ACHN (cell line): ENCODE results near the gene PLXDC1.
A peak's percentile ranks its signal among the peaks of the same experiment; 100 is the strongest.

ENCODE experiments used
- DNase-seq: peaks from one replicate; pipeline ENCODE4 v3.0.0-alpha.2; 2015
- in situ Hi-C: cut with HindIII; loops from 2 replicates; pipeline ENCODE4 v1.10.0; 2017; ENCODE audit warnings: low sequenced_read_pairs, low pct_ligation_motif_present, low pct_unique_long_range_greater_than_20kb

The PLXDC1 gene

GRCh38 chr17:39151150-39151942, at the start of gene PLXDC1:
Gene PLXDC1 (minus strand): TSS chr17:39151637. CDS start chr17:39151437, 200 bp downstream.
- in situ Hi-C loops: no loop called here
- DNase-seq: no peak

DNA sequence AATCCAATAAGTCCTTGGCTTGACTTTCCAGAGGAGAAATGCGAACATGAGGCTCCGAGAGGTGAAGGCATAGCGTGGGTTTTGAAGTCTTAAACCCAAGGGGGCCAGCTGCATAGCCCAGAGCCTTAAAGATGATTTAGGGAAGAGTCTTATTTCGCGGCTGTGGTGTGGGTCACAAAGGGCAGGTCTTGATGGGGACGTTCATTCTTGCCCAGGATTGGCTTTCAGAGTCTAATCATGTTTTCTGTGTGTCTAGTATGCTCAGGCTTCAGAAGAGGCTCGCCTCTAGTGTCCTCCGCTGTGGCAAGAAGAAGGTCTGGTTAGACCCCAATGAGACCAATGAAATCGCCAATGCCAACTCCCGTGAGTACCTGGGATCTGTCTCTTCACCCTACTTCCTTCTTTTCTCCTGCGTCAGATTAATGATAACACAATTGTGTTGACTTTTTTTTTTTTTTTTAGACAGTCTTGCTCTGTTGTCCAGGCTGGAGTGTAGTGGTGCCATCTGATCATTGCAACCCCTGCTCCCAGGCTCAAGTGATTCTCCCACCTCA, 49.6 kb upstream of the PLXDC1 start:
- no peak for DNase-seq

GRCh38 chr17:39200070-39200879, 48.8 kb upstream of the PLXDC1 start, which contains the start of gene RPL19:
Gene RPL19 (plus strand): TSS chr17:39200283. CDS start chr17:39200345, 62 bp downstream.
- in situ Hi-C loops: no loop called here
- DNase-seq: peak; percentile 37

More for the DNA sequence above, 49.6 kb upstream of the PLXDC1 start:
- in situ Hi-C loops: no loop called here

DNA sequence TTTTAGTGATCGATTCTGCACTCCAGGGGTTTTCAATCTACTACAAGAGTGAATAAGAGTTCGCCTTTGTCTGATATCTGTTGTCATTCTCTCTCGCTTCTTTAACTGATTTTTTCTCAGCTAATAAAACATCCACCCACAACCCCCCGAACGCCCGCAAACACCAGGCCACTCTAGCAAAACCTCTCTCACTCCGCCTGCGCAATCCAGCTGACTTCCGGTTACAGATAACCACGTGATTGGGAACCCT, 48.3 kb upstream of the PLXDC1 start:
- in situ Hi-C loops: no loop called here
- DNase-seq: peak; percentile 96

DNA sequence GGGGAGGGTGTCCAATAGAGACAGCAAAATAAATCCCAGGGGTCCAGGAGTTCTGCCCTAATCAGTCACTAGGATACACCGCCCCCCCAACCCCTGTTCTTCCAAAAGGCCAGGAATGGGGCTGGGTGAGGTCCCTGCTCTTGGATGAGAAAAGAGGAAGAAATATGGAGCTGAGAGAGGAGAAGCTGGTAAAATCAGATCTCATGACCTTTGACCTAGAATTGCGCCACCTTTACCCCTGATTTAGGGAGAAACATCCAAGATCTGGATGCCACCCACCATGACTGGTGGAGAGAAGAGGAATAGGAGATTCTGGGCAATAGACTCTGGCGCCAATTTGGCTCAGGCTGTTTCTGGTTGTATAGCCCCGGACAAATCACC, 46.7 kb upstream of the PLXDC1 start:
- in situ Hi-C loops: no loop called here

GRCh38 chr17:39197380-39198185, 46.1 kb upstream of the PLXDC1 start, which contains the start of gene CACNB1:
Gene CACNB1 (minus strand): TSS chr17:39197669. CDS start chr17:39197495, 174 bp downstream.
- peak; percentile 84 for DNase-seq

More for the DNA sequence above, 46.7 kb upstream of the PLXDC1 start:
- DNase-seq: no peak

GRCh38 chr17:39196808-39197291, 45.4 kb upstream of the PLXDC1 start:
- in situ Hi-C loops: no loop called here
- peak; percentile 59 for DNase-seq

More at GRCh38 chr17:39197380-39198185, 46.1 kb upstream of the PLXDC1 start, which contains the start of gene CACNB1:
- in situ Hi-C loops: no loop called here

- in situ Hi-C loops: no loop called here
- DNase-seq: no peak
Observed at GRCh38 chr17:39196241-39196807, 44.9 kb upstream of the PLXDC1 start.

GRCh38 chr17:39195568-39196160, 44.2 kb upstream of the PLXDC1 start:
- no peak for DNase-seq
- in situ Hi-C loops: no loop called here

DNA sequence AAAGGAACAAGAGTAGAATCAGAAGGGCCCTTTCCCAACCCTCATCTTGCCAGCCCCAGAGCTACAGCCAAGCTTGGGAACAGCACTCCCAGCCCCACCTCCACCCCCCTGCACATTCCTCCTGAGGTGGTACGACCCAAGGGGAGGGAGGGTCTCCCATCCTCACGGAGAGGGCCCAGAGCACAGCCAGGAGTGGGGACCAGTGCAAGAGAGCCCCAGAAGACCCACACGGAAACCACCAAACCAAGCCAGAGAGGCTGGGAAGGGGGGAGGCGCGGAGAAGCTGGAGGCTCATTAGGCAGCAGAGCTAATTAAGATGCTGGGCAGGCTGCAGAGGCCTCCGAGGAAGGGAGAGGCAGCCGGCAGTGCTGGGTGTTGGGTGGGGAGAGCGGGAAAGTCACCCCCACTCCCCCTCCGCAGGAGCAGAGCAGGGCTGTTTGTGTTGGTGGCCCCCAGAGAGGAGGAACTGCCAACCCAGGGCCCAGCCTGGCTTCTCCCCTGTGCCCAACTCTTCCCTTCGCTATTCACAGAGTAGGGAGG, 43.6 kb upstream of the PLXDC1 start:
- no peak for DNase-seq
- in situ Hi-C loops: no loop called here

GRCh38 chr17:39194089-39194984, 42.9 kb upstream of the PLXDC1 start:
- in situ Hi-C loops: no loop called here
- DNase-seq: no peak

GRCh38 chr17:39193346-39193745, 41.9 kb upstream of the PLXDC1 start:
- in situ Hi-C loops: no loop called here
- DNase-seq: no peak

DNA sequence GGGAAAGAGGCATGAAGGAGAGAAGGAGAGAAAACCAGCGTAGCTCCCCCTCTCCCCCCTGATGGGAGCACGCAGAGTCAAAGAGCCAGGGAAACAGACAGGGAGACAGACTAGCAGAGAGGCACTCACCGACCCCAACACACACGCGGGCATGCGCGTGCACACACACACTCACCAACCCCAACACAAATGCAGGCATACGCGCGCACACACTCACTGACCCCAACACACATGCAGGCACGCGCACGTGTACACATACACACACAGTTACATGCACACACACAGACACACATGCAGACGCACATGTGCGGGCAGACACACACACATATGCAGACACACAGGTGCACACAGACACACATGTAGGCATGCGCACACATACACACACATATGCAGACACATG, 41.5 kb upstream of the PLXDC1 start:
- DNase-seq: no peak
- in situ Hi-C loops: no loop called here

GRCh38 chr17:39191750-39192510, 40.5 kb upstream of the PLXDC1 start:
- in situ Hi-C loops: no loop called here
- DNase-seq: no peak

GRCh38 chr17:39187152-39187830, 35.9 kb upstream of the PLXDC1 start:
- in situ Hi-C loops: no loop called here

More at GRCh38 chr17:39187152-39187830, 35.9 kb upstream of the PLXDC1 start:
- DNase-seq: no peak
